ENCODE measurements around the gene DEK.

DEK gene

GRCh38 chr6:18263418-18264218, 712 bp downstream of the DEK start:
- Histone ChIP-seq H3K27me3 (ENCODE audit: insufficient read depth, poor library complexity, severe bottlenecking) (no peaks in the 10 kb centered on the region), H3K4me3 (replicated peaks; ENCODE audit: insufficient read depth, low read length) (peak overlapping the region; percentile 61), H3K27ac (replicated peaks) (peak overlapping the region; percentile 94)
- TF ChIP-seq POLR2AphosphoS5 (IDR thresholded peaks at IDR 0.05; ENCODE audit: low read depth) (no peak; the same call in 1 of the 2 replicates), GABPA (IDR thresholded peaks at IDR 0.05; ENCODE audit: low read depth) (no peak), SPI1 (IDR thresholded peaks at IDR 0.05; ENCODE audit: borderline replicate concordance, low read depth) (no peak), CTCF (IDR thresholded peaks at IDR 0.05; ENCODE audit: insufficient read depth, low read length) (no peak)
- TF ChIP-seq, protein P1, sequence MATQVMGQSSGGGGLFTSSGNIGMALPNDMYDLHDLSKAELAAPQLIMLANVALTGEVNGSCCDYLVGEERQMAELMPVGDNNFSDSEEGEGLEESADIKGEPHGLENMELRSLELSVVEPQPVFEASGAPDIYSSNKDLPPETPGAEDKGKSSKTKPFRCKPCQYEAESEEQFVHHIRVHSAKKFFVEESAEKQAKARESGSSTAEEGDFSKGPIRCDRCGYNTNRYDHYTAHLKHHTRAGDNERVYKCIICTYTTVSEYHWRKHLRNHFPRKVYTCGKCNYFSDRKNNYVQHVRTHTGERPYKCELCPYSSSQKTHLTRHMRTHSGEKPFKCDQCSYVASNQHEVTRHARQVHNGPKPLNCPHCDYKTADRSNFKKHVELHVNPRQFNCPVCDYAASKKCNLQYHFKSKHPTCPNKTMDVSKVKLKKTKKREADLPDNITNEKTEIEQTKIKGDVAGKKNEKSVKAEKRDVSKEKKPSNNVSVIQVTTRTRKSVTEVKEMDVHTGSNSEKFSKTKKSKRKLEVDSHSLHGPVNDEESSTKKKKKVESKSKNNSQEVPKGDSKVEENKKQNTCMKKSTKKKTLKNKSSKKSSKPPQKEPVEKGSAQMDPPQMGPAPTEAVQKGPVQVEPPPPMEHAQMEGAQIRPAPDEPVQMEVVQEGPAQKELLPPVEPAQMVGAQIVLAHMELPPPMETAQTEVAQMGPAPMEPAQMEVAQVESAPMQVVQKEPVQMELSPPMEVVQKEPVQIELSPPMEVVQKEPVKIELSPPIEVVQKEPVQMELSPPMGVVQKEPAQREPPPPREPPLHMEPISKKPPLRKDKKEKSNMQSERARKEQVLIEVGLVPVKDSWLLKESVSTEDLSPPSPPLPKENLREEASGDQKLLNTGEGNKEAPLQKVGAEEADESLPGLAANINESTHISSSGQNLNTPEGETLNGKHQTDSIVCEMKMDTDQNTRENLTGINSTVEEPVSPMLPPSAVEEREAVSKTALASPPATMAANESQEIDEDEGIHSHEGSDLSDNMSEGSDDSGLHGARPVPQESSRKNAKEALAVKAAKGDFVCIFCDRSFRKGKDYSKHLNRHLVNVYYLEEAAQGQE (IDR thresholded peaks at IDR 0.05; ENCODE audit: insufficient replicate concordance, low read depth) = no peak
- DNase-seq (ENCODE audit: low read depth in 1 of 2, low spot score in 1 of 2) = peak in 1 of 2 experiments; percentile 16

DNA sequence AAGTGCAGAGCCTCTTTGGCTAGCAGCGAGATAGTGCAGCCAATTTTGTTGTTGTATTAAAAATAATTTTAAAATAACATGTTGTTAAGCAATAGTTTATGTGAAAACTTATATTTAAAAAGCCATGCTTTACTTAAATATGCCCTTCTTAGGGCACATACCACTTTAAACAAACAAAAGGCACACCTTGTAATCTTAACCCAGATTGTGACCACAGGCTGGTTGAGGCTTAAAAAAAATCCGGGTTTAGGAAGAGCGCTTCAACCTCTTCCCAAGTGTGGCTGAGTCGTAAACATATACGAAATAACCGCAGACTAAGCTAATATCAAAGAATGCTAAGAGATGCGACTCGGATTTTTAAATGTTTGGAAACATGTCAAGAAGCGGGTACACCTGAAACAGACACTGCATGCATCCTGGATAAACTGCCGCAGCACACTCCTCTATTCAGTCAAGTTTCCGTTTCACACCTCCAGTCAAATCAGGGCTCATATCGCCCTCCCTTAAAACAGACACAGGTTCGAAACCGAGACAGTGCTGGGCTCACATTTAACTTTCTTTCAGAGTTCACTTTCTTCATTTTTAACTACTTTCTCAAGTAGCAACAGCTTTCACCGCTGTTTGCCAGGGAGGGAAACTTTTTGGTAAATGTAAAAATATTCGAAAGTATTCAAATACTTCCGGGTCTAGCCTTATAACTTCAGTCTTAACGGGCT, 1.5 kb downstream of the DEK start:
- TF ChIP-seq SPI1 (IDR thresholded peaks at IDR 0.05; ENCODE audit: borderline replicate concordance, low read depth) = no peak
- TF ChIP-seq POLR2AphosphoS5 (IDR thresholded peaks at IDR 0.05; ENCODE audit: low read depth) = no peak
- no peak for TF ChIP-seq CTCF (IDR thresholded peaks at IDR 0.05; ENCODE audit: insufficient read depth, low read length)
- TF ChIP-seq, protein P1 (IDR thresholded peaks at IDR 0.05; ENCODE audit: insufficient replicate concordance, low read depth) = no peak
- TF ChIP-seq GABPA (IDR thresholded peaks at IDR 0.05; ENCODE audit: low read depth) = no peak
- Histone ChIP-seq H3K27ac (replicated peaks) (peak overlapping the region; percentile 94), H3K27me3 (ENCODE audit: insufficient read depth, poor library complexity, severe bottlenecking) (no peaks in the 10 kb centered on the region), H3K4me3 (replicated peaks; ENCODE audit: insufficient read depth, low read length) (peak overlapping the region; percentile 61)
- no peak for DNase-seq (ENCODE audit: low read depth in 1 of 2, low spot score in 1 of 2)

DNA sequence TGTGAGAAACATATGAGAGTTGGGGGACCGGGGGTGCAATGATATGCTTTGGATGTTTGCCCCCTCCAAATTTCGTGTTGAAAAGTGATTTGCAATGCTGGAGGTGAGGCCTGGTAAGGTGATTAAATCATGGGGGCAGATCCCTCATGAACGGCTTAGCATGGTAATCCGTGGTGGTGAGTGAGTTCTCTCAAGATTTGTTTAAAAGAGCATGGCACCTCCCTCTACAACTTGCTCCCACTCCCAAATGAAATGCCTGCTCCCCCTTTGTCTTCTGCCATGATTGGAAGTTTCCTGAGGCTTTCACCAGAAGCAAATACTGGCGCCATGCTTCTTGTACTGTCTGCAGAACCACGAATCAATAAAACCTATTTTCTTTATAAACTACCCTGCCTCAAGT, 2.5 kb downstream of the DEK start:
- Histone ChIP-seq H3K27me3 (ENCODE audit: insufficient read depth, poor library complexity, severe bottlenecking) (no peaks in the 10 kb centered on the region), H3K27ac (replicated peaks) (peak overlapping the region; percentile 19; the same call in 1 of the 2 replicates), H3K4me3 (replicated peaks; ENCODE audit: insufficient read depth, low read length) (no peak overlapping the region)
- no peak for DNase-seq (ENCODE audit: low read depth in 1 of 2, low spot score in 1 of 2)
- TF ChIP-seq GABPA (IDR thresholded peaks at IDR 0.05; ENCODE audit: low read depth) = no peak
- TF ChIP-seq CTCF (IDR thresholded peaks at IDR 0.05; ENCODE audit: insufficient read depth, low read length) = no peak
